NCI-H510A (cell line): ENCODE measurements around the gene PLLP.
"Not testable (repeated sequence)": the region's sequence is repeated elsewhere in the genome, so short reads cannot be mapped to it uniquely, and the experiment has no call there.

Experiments used
- DNase-seq: peaks from one replicate; lab custom pipeline; 2025; lab: John Stamatoyannopoulos, UW

PLLP gene

DNA sequence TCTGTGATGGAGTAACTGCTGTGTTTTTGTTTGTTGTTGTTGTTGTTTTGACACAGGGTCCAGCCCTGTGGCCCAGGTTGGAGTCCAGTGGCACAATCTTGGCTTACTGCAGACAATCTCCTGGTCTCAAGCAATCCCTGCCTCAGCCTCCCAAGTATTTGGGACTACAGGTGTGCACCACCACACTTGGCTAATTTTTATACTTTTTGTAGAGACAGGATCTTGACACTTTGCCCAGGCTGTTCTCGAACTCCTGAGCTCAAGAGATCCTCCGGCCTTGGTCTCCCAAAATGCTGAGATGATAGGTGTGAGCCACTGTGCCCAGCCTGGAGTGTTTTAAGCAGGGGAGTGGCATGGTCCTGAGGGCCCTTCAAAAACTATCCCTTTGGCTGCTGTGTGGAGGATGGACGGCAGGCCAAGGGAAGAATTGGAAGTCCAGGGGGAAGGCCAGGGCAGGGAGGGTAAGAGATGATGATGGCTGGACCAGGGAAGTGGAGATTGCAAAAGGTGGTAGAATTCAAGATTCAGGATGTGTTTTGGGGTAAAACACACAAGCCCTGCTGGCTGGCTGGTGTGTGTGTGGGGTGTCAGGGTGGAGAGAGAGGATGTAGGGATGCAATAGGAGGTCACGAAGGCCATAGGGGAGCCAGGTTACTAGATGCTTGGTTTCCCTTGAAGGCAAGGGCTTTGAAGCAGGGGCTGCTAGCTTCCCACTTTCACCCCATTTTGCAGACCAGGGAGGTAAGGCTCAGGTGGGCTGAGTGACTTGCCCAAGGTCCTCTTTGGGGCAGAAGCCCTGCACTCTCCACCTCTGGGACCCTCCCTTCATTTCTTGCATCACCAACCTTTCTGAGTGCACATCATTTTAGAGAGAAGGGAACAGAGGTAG lies 18.8 kb upstream of the PLLP start:
- DNase-seq, result no peak

DNA sequence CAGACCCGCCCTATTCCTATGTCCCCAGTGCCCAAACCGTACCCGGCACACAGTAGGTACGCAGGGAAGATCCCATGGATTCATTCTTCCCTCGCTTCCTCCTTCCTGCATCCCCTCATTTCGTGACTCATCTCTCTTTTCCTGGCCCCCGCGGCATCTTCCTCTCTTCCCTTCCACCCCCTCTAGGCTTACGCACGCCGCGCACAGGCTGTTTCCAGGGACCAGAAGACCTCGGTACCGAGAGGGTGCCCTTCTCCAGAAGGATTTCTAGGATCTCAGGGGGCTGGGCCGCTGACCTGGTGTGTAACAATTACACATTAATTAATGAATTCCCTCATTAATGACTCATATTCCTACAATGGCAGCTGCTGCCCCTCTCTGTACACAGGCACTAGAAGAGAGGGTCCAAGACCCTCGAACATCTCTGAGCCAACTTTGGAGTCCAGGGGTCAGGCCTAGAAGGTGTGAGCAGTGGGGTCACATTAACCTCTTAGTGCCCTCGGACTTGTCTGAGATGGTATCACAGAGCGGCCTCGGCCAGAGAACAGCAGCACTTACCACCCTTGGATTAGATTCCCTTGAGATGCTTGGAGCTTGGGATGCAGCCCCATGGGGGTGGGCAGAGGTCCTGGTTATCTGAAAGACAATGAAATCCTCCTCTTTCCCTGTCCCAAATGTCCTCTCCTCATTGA lies 16.8 kb upstream of the PLLP start:
- DNase-seq, result no peak

DNA sequence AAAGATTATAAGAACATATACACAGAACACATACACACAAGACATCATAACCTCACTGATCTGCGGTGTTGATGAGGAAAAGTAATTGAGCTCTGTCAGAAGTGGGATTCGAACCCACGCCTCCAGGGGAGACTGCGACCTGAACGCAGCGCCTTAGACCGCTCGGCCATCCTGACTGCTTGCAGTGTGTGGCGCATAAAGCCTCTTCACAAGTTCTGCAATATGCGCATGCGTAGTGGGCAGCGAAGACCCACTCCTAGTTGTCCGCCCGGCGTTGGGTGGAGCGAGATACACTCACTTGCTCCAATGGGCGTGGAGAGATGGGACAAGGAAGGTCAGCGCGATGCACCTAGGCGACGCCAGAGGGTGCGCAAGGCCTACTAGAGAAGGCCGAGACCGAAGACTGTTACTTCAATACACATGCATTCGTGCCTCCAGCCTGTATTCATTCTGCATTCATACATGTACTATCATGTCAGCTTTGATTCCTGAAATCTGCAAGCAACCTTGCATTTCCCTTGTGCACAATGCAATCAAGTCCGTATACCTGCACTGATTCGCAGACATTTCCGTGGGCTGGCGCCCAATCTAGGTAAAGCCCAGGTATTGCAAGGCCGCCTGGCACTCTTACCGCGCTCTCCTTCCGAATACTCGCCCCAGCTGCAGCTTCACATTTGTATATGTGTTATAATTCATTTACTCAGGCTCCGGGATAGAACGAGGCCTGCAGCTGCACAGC lies 16.1 kb upstream of the PLLP start:
- DNase-seq, result peak; percentile 87

DNA sequence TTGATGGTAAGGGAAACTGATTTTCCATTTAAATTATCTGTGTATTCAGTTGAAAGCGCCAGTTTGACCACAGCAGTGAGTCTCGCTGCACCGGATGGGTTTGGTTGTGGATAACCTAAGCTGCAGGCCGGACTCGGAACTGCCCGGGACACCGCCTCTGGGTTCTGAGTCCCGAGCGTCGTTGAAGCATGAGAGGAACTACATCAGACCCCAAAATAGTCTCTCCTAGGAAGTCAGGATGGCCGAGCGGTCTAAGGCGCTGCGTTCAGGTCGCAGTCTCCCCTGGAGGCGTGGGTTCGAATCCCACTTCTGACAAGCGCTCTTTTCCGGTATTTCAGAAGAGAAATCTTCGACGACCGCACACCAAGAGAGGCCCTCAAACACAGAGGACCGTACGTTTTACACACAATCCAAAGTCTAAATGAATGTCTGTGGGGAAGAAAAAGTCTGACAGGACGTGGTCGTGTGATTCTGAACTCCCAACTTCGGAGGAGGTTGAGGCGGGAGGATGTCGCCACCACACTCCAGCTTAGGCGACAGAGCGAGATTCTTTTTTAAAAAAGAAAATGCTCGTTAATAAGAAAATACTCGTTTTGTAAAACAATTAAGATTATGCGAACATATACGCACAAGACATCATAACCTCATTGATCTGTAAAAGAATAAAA lies 15.4 kb upstream of the PLLP start:
- peak; percentile 73 for DNase-seq

DNA sequence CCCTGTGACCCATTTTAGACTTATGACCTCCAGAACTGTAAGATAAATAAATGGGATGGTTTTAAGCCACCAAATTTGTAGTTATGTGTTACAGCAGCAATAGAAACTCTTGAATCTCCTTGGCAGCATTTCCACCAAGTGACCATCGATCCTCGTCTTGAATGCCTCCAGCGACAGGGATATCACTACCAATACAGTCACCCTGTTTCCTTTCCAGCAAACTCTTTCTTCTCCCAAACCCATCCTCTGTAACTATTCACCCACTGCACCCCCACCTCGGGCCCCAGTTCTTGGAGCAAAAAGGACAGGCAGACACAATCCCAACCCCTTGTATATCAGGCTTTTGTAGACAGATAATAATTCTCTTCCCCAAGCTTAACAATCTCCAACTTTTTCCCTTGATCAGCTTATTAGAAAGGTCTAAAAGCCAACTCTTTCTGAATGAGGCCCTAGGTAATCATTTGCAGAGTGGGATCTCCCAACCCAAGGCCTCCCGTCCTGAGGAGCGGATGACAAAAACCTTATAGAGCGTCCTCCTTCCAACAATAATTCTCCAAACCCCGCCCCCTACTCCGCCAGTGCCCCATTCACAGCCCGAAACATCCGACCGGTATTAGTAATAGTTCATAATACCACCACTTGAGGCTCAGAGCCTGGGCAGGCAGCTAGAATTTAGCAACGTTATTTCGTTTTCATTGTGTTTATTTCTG lies 14.7 kb upstream of the PLLP start:
- peak; percentile 45 for DNase-seq

DNA sequence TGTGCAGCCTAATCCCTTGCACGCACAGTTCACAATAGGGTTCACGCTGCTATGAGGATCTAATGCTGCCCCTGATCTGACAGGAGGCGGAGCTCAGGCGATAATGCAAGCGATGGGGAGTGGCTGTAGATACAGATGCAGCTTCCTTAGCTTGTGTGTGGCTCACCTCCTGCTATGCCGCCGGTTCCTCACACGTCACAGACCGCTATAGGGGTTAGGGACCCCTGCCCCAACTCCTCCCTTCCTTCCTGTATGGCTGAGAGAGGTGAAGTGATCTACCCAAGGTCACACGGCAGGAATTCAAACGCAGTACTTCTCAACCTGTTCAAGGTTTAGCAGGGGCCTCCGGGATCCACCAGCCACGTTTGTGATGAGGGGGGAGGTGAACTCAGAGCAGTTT lies 13.4 kb upstream of the PLLP start:
- no peak for DNase-seq

DNA sequence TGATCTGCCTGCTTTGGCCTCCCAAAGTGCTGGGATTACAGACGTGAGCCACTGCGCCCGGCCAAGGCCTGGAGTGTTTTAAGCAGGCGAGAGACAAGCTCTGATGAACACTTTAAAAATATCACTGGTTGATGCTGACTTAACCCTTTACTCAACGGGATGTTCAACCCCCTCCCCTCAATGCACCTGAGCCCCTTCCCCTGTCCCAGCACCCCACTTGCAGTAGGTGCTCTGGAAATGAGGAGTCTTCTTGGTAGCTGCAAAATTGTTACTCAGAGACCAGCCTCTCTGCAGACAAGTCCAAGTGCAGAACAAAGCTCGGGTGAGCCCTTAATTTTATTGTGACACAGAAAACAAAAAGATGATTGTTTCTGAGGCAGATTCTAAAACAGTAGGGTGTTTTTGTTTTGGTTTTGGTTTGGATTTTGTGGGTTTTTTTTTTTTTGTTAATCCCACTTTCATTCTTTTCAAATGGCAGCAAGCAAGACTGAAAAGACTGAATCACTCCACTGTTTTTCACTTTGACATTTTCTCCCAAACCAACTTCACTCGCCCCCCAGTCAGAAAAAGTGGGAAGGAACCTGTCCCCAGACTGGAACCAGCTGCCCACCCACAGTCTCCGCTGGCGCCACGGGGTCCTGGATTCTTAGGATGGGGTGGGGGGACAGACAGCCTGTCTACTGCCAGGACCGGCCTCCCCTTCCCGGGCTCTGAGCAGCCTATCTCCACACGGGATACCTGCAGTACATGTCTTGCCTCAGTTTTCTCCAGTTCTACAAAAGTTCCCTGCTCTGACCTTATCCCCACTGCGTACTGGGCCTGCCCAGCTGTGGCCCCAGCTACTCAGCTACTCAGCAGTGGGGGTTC lies 5.2 kb upstream of the PLLP start:
- DNase-seq, result no peak

DNA sequence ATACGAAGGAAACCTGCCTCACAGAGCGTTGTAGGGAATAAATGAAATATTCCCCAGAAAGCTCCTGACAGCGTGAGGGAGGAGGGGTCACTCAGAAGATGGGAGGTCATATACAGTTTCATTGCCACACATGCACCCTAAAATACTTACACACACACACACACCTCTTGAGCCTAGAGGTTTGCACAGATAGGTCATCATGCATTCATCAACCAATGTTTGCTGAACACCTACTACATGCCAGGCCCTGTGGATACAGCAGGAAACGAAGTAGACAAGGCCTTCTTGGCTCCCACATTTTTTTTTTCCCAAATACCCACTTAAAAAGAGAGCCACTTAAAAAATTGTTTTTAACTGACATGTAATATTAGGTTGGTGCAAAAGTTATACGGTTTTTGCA lies 907 bp upstream of the PLLP start:
- no peak for DNase-seq

DNA sequence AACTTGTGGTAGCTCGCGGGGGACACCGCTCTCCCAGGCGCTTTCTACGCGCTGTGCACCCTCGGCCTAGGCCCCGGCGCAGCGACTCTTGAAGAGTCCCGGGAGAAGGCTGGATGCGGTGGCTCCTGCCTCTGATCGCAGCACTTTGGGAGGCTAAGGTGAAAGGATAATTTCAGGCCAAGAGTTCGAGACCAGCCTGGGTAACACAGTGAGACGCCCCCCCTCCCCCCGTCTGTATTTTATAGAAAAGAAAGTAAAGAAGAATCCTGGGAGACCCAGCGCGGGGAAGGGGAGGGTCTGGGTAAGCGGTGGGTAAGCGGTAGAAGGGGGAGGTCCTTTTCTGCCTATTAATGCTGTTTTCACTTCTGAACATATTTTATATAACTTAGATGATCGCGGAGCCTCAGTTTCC lies 486 bp upstream of the PLLP start:
- DNase-seq, result no peak

DNA sequence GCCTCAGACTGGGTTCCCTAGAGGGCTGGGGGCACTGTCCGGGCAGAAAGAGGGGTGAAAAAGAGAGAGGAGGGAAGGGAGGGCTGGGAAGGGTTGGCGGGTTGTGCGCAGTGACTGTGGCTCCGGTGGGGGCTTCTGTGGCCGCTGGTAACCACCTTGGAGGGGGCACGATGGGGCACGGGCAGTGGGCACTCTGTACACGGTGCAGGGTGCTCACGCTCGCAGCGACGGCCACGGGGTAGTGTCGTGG lies 588 bp downstream of the PLLP start:
- no peak for DNase-seq

DNA sequence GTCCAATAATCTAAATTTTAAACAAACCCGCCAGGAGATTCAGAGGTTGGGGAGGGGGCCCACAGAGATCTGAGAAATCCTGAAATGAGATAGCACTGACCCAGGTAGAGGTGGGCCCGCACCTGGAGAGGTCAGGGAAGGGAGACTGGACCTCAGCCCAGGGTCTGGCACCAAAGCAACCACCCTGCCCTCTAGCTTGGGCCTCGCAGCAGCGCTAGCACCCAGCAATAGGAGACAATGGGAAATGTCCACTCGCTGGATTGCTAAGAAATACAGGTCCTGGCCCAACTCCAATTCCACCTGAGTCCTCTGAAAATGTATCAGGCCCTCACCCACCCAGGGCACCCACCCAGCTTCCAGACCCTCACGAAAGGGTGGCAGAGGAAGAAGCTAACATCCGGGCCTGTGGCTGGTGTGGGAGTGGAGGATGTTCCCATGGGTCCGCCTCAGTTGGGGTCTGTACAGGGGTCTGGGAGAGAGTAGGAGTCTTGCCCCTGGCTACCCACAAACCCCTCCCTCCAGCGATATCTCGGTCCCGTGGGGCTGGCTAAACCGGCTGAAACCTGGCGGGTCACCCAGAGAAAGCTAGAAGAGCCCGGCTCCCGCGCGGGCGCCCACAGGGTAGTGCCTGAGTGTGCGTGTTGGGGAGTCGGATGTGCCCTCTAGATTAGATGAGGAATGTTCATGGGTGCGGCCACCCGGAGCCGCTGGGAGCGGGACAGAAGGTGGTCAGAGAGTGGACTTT lies 1.1 kb downstream of the PLLP start:
- no peak for DNase-seq

DNA sequence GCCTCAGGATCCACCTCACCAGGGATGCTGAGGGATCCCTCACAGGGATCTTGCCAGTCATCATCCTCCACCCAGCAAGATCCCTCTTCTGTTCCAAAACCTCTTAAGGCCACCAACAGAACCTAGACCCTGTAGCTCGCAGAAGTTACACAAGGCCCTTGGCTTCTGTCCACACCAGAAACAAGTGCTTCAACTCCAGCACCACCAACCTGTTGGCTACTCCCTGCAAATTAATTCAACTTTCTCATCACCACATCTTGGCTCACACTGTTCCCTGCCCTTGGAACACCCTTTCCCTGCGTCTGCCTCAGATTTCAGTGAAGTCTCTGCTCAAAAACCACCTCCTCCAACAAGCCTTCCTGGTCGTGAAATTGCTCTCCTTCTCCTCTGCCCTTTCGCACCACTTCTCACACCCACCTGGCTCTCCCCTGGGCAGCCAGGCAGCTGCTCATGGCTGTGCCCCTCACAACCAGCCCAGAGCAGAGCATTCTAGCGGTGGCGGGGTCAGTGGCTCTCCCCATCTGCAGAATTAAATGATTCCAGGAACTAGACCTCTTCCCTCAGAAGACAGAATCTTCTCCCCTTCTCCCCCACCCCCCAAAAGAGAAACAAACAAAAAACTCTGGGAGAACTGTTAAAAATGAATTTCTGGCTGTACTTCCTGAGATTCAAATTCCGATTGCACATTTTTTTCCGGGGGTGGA lies 1.8 kb downstream of the PLLP start:
- DNase-seq, result no peak

DNA sequence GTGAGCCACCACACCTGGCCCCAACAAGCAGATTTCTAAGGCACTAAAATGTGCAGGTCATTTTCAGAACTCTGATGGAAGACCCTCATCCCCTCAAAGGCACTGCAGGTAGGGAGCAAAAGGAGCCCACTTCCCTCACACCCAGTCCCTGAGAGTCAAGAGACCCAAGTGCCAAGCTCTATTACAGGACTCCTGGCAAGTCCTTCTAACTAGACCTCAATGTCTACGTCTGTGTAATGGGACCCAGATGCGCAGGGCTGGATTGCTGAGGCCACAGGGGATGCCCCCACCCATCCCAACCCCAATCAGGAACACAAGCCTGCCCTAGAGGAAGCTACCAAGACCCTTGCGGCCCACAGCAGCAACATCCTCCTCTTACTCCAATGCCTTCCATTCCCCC lies 2.7 kb downstream of the PLLP start:
- no peak for DNase-seq

DNA sequence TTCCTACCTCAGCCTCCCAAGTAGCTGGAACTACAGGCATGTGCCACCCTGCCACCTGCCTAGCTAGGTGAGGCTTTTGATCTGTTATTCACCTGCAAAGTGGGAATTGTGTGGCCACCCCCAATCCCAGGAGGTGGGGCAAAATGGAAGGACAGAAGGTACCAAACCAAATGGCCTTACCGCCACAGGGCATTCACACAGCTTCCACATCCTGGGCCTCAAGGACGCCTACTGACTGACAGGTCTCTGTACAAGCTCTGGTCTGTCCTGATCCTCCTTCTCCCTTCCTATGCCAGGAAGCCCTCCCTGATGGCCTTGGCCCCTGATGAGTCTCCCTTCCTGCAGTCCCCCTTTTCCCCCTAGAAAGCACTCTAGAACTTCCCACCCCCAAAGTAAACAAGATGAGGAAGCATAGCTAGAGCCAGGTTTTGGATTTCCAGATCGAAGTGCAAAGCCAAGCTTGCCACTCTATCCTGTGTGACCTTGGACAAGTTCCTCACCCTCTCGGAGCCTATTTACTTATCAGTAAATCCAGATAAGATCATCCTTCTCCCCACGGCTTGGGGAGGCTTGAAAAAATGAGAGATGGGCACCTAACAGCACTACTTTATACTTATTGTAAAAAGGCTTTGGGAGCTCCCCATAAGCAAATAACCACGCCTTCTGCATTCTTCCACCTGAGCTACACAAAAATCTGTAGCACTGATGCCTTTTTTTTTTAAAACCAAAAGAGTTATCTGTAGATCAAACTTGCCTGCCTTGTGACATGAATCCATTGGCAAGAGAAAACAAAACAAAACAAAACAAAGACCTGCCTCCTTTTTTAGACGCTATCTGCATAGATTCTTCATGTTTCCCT lies 4.5 kb downstream of the PLLP start:
- no peak for DNase-seq

DNA sequence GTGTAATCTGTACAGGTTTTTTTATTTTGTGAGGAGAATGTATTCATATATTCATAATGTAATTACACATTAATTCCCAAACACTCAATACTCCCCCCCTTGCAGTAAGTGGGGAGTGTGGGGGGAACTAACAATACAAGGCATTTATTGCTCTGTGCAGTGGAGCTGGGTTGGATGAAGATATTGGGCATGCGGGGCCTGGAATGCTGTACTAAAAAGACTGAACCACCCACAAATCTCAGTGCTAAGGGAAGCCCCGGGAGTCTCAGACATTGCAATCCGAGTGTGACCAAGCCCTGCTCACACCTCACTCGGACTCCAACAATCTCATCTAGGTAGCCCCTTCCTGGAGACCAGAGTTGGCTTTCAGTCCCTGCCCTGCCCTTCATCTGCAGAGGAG lies 6.0 kb downstream of the PLLP start:
- no peak for DNase-seq

DNA sequence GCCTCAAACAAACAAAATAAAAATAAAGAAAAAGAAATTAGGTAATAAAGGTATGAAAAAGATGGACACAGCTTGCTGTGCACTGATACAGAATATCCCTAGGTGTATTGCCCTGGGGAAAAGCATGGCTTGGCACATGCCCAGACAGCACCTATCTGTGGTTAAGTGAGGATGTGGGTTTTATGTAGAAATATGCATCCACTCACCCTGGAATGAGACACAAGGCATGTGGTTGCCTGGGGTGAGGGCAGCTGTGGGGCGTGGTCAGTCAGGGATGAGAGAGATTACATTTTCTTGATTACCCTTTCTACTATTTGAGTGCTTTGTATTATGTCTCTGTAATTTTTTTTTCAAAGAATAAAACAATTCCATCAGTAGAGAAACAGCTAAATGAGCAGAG lies 6.9 kb downstream of the PLLP start:
- no peak for DNase-seq

DNA sequence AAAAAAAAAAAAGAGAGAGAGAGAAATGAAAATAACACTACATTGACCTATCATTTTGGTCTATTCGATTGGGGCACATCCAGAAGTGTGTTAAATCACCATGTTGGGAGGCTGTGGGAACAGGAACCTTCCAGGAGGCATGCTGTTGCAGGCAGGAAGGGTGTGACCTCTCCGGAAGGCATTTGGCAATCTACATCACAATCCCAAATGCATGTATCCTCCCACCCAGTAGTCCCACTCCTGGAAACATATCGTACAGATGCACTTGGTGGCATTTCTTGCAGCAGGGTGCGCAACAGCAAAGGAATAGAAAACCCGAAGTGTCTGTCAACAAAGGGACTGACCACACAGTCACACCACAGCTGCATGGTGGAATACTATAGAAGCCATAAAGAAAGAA lies 7.9 kb downstream of the PLLP start:
- no peak for DNase-seq

DNA sequence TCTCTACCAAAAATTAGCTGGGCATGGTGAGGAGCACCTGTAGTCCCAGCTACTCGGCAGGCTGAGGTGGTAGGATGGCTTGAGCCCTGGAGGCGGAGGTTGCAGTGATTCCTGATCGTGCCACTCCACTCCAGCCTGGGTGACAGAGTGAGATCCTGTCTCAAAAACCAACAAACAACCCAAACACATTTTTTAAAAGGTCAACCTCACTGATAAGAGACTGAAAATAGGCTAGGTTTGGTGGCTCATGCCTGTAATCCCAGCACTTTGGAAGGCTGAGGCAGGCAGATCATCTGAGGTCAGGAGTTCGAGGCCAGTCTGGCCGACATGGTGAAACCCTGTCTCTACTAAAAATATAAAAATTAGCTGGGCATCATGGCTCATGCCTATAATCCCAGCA lies 8.5 kb downstream of the PLLP start:
- DNase-seq, result not testable (repeated sequence)

DNA sequence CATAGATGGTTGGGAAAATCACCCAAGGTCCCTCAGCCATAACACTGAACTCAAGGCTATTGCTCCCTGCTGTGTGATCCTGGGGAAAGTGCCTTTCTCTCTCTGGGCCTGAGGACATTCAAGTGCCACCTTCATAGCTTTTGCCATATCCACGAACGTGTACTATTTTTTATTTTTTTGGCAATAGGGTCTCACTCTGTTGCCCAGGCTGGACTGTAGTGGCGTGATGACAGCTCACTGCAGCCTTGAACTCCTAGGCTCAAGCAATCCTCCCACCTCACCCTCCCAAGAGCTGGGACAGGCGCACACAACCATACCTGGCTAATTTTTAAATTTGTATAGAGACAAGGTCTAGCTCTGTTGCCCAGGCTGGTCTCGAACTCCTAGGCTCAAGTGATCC lies 10.6 kb downstream of the PLLP start:
- no peak for DNase-seq
